ENCODE data around the gene CCDC78. TPM values are rescaled to one million over a fixed set of nuclear protein-coding genes. Genes with fewer than 3 reads are reported as not detected.

CCDC78 gene
- total and polyA plus RNA-seq, 2 experiments from 2014 or later, result 10.5 to 12.6 TPM

- no peak for TF ChIP-seq ZNF462 (CRISPR knock-in tag; IDR thresholded peaks at IDR 0.05)
These were observed 40.3 kb downstream of the CCDC78 start (continued) for GRCh38 chr16:685967-686366.

- H3K36me3 Mint-ChIP-seq (ENCODE audit: low read depth), result peaks cover 34% of the 10 kb centered on the region
- TF ChIP-seq EZH2phosphoT487 (IDR thresholded peaks at IDR 0.05; ENCODE audit: unreplicated experiment) (no peak), STAT1 (IDR thresholded peaks at IDR 0.05; ENCODE audit: unreplicated experiment) (no peak), POLR2AphosphoS5 (IDR thresholded peaks at IDR 0.05; ENCODE audit: low read depth) (no peak), CTCF (conservative IDR thresholded peaks at IDR 0.05; ENCODE audit: low read depth in 2 of 2) (no peak), ETS1 (IDR thresholded peaks at IDR 0.05) (no peak), CREB1 (CRISPR knock-in tag; IDR thresholded peaks at IDR 0.05; ENCODE audit: low read depth) (no peak), ZNF331 (CRISPR knock-in tag; IDR thresholded peaks at IDR 0.05; ENCODE audit: low read depth) (no peak), NANOG (IDR thresholded peaks at IDR 0.05; ENCODE audit: borderline replicate concordance) (no peak), EZH2 (IDR thresholded peaks at IDR 0.05; ENCODE audit: low read depth, unreplicated experiment) (no peak), ZNF114 (CRISPR knock-in tag; IDR thresholded peaks at IDR 0.05) (no peak)
- no peak overlapping the region for H3K4me3 ChIP-seq
- H3K9me2 ChIP-seq (ENCODE audit: insufficient read depth), result no peaks in the 10 kb centered on the region
- peaks cover 14% of the 10 kb centered on the region; the same call in 1 of the 2 replicates for H4K20me1 ChIP-seq (replicated peaks; ENCODE audit: insufficient read depth)
- no peak for ATAC-seq
- H3K4me1 ChIP-seq (ENCODE audit: insufficient read depth), result peaks cover 5% of the 10 kb centered on the region; the same call in 1 of the 2 replicates
- no peak overlapping the region for H3K4me2 ChIP-seq
- H3K9me3 Mint-ChIP-seq, result no peaks in the 10 kb centered on the region; the same call in 2 of the 3 replicates
- H3K27ac Mint-ChIP-seq, result no peak overlapping the region
- H2AFZ ChIP-seq, result no peak overlapping the region
- H3K27me3 Mint-ChIP-seq (ENCODE audit: insufficient read depth, low read depth, poor library complexity), result peaks cover 20% of the 10 kb centered on the region
- no peaks in the 10 kb centered on the region for H3K27me3 ChIP-seq (ENCODE audit: insufficient read depth)
- H3F3A ChIP-seq (replicated peaks; ENCODE audit: low read depth), result peaks cover 24% of the 10 kb centered on the region
- H3K79me2 ChIP-seq (replicated peaks; ENCODE audit: insufficient read depth), result peaks cover 9% of the 10 kb centered on the region; the same call in 1 of the 2 replicates
- H3K27ac ChIP-seq (ENCODE audit: low read depth), result no peak overlapping the region
- no peak overlapping the region for H3K4me3 Mint-ChIP-seq
- no peak for DNase-seq (ENCODE audit: low spot score)
- H3K36me3 ChIP-seq (ENCODE audit: insufficient read depth), result no peaks in the 10 kb centered on the region; the same call in 1 of the 2 replicates
- peaks cover 15% of the 10 kb centered on the region for H3K4me1 Mint-ChIP-seq
These were observed 41.1 kb downstream of the CCDC78 start for GRCh38 chr16:684961-685696.

All from GM23338 (cell line).